NCI-H748 (cell line): ENCODE measurements around the gene UGDH.
"Not testable (repeated sequence)": the region's sequence is repeated elsewhere in the genome, so short reads cannot be mapped to it uniquely, and the experiment has no call there.

ENCODE experiments used
- DNase-seq: peaks from one replicate; lab custom pipeline; 2025; ENCODE audit not compliant: unreplicated experiment; lab: John Stamatoyannopoulos, UW

The UGDH gene

DNA sequence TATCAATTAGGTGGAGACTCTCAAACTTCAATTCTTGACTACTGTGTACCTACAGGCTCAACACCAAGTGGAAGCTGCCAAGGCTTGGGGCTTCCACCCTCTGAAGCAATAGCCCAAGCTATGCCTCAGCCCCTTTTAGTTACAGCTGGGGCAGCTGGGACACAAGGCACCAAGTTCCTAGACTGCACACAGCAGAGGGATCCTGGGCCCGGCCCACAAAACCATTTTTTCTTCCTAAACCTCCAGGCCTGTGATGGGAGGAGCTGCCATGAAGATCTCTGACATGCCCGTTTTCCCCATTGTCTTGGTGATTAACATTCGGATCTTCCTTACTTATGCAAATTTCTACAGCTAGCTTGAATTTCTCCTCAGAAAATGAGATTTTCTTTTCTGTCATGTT, 3.4 kb upstream of the UGDH start:
- no peak for DNase-seq

DNA sequence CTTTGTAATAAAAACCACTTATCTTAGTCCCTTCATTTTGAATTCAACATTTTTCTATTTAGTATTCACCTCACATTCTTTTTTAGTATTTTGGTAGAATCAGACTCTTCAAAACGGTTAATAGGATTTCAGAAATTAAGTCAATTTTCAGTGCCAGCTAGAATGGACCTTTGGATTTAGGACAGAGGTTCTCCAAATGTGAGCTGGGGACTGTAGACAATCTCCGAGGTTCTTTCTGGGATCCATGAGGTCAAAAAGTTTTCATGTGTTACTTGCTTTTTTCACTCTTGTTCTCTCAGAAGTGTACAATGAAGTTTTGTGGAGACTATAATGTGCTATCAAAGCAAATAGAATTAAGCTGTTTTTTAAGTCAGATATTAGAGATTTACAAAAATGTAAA, 2.3 kb upstream of the UGDH start:
- DNase-seq, result no peak

DNA sequence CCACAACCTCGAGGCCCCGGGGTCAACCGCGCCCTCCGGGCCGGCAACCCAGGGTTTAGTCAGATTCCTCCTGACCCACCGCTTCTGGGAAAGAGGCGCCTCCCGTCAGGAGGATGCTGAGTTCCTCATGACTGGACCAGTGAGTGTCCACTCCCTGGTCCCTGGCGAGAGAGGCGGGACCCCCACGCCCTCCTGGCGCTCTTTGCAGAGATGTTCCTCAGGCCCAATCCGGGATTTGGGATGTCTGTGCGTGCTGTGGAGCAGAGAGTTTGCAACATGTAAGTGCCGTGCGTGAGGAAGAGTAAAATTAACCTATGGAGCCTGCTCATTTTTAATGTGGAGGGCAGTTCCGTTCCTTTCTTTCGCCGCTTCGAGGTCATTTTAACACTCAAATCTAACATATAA, 824 bp upstream of the UGDH start:
- no peak for DNase-seq

DNA sequence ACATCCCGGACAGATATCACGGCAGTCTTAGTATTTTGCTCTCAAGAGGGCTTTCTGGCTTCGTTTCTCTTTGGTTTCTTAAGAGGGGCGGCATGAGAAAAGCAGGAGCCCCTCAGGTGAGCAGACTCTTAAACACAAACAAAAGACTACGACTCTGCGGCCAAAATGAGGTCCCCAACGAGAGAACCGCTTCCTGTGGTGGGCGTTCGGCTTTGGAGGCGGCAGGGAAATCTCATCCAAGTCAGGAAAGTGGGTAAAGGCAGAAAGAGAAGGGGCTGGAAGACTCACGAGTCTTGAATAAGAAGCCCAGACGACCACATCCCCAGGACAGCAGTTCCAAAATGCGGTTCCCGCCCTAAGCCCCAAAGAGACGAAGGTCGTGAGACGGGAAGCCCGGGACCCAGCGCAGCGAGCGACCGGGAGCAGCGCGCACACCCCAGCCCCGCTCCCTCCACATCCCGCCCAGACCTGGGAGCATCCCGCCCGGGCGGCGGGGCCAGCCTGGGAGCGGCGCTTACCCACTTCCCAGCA, 409 bp downstream of the UGDH start:
- no peak for DNase-seq

DNA sequence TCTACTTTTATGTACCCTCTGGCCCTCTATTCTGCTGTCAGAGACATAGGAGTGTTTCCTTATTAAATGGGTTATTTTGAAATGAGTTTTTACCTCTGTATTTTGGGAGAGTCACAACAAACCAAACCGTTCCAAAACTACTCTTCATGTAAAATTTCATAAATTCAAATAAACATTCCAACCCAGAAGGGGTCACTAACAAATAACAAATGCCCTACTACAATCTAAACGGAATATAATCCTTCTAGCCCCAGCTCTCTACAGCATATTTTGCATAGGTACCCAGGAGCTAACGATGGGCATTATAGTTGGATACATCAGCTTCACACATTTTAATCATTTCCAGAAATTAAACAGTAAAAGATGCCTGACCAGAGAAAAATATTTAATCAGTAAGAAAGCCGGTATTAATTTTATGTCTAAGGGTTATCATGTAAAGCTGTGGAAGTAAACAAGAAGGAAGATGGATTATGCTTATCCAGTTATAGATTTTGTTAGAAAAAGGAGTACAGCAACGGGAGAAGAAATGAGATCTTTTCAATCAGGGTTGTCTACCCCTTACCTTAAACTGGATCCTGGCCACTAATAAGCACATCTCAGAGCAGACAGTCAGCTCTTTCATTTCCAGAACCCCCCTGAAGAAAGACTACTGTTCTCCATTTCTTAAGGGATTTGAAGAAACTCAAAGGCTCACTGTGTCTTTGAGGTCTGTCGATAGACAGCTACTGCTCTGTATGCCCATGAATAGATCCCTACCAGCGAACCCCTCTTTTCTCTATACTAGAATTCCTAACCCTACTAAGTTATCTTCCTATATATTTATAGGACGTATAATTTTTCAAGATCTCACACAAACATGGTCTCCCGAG, 1.2 kb downstream of the UGDH start:
- DNase-seq, result no peak

DNA sequence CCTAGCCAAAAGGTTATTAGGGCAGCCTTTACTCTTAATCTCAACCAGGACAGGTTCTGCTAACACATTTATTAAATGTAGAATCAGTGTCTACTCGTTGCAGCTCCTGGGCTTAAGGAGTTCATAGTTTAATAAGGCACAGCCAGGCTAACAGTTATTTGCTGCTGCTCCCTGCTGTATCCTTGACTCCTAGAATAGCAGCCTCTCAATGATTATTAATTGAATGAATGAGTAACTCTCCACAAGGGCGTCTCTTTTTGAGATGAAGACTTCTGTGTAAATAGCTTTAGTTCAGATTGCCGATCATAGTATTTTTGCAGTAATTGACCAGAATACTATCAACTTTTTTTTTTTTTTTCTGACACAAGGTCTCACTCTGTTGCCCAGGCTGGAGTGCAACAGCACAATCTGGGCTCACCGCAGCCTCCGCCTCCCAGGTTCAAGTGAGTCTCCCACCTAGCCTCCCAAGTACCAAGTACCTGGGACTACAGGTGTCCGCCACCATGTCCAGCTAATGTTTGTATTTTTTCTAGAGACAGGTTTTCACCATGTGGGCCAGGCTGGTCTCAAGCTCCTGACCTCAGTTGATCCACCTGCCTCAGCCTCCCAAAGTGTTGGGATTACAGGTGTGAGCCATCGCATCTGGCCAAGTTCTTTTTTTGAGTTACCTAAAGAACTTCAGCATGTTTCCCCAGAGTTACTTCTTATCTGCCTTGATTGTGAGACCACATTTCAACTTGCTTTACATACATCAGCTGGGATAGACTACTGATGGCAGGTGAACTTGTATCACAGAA, 2.9 kb downstream of the UGDH start:
- DNase-seq, result no peak

DNA sequence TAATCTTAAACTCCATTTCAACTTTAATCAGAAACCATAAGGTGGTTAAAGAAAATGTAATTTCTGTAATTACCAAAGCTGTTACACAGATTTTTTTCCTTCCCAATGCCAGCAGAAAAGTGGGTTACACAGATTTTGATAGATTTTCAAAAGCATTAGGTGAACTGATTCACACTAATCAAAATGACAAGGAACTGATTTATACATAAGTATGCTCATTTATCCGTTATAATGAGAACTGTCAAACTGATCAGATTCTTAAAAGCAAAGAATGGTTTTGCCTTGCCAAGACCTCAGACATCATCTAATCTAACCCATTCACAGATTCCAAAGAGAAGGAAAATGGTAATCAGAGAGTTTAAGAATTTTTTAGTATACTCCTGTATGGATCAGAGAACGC, 5.2 kb downstream of the UGDH start:
- DNase-seq, result no peak

DNA sequence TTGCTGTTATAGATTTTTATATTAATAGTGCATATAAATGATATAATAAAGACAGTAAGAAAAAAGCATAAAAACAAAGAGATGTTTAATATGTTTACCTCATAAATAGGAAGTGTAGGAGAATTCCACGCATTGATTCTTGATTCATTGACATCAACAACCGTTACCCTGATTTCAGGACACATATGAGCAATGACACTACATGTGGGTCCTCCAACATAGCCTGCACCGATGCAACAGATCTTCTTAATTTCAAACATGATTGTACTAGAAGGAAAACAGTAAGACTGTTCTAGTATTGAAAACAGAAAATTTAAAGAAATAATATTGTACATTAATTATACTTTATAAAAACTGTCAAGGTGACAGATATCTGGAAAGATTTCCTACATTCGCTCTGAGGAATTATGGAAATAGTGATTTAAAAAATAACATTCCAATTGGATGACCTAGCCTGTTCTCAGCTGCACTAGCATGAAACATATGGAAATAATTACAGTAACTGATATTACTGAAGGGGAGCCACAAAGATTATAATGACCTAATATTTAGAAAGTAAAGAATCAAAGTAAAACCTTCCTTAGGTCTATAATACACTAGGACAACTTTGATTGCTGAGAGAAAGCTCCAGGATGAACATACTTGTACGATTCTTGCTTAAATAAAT, 5.9 kb downstream of the UGDH start:
- no peak for DNase-seq

DNA sequence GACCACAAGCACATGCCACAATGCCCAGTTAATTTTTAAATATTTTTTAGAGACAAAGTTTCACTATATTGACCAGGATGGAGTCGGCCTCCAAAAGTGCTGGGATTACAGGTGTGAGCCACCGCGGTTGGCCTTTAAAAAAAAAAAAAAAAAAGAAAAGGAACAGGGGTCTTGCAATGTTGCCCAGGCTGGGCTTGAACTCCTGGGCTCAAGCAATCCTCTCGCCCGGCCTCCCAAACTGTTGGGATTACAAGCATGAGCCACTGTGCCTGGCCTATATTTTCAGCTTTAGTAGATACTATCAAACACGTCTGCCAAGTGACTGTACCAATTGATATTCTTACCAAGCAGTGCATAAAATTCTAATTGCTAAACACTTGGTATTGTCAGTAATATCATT, 8.8 kb downstream of the UGDH start:
- no peak for DNase-seq

DNA sequence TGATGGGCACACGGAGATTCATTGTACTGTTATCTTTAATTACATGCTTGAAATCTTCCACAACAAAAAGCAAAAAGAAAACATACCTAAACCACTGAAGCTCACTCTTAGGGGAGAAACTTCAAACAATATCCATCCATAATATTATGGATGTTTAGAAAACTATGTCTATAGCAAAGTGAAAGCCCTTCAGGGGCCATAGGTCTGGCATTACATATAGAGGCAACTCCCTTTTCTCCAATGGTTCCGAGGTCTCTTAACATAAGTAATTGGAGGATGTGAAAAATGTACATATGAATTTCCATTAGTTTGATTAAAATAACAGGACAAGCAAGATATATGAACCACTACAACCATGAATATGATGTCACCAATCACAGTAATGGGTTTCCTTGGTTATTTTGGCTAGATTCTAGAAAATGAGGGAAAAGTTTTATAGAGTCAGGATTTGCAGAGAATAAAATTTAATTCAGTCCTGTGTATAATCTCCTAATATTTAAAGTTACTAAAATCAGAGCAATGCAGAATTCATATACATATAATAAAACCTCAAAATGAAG, 10.8 kb downstream of the UGDH start:
- DNase-seq, result no peak

DNA sequence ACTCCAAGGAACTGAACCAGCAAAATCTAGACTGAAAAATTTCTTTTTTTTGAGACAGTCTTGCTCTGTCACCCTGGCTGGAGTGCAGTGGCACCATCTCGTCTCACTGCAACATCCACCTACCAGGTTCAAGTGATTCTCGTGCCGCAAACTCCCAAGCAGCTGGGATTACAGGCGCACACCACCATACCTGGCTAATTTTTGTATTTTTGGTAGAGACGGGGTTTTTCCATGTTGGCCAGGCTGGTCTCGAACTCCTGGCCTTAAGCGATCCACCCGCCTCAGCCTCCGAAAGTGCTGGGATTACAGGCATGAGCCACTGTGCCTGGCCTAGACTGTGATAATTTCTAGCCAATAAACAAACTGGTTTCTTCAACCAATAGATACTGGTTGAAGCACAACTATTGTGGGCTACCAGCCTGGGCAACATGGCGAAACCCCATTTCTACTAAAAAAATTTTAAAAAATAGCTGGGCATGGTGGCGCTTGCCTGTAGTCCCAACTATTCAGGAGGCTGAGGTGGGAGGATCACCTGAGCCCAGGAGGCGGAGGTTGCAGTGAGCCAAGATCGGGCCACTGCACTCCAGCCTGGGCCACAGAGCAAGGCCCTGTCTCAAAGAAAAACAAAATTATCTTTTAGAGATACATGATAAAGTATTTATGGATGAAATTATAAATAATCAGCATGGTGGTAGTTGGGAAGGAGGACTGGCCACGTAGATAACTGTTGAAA, 11.4 kb downstream of the UGDH start:
- not testable (repeated sequence) for DNase-seq

DNA sequence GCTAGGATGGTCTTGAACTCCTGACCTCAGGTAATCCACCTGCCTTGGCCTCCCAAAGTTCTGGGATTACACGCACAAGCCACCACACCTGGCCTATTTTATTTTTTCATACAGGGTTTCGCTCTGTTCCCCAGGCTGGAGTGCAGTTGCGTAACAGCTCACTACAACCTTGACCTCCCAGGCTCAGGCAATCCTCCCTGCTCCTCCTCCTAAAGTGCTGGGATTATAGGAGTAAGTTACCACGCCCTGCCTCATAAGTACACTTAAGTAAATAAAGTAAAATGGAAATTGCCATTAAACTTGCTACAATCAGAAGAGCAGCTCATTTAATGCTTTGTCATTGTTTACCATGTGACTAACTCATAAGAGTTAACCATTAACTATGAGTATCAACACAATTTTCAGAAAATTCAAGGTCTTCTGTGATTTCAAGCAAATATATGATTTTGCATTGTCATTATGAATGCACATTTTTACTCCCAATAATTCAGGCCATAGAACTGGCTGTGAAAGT, 12.3 kb downstream of the UGDH start:
- DNase-seq, result peak; percentile 20

DNA sequence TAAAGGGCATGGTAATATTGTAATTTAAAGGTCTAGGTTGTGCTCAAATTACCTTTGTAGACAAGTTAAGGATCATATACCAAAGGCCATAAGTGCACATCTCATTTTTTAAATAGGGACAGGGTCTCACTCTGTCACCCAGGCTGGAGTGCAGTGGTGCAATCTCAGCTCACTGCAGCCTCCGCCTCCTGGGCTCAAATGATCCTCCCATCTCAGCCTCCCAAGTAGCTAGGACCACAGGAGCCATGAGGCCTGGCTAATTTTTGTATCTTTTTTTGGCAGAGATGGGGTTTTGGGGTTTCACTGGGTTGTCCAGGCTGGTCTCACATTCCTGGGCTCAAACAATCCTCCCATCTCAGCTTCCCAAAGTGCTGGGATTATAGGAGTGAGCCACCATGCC, 13.0 kb downstream of the UGDH start:
- not testable (repeated sequence) for DNase-seq

DNA sequence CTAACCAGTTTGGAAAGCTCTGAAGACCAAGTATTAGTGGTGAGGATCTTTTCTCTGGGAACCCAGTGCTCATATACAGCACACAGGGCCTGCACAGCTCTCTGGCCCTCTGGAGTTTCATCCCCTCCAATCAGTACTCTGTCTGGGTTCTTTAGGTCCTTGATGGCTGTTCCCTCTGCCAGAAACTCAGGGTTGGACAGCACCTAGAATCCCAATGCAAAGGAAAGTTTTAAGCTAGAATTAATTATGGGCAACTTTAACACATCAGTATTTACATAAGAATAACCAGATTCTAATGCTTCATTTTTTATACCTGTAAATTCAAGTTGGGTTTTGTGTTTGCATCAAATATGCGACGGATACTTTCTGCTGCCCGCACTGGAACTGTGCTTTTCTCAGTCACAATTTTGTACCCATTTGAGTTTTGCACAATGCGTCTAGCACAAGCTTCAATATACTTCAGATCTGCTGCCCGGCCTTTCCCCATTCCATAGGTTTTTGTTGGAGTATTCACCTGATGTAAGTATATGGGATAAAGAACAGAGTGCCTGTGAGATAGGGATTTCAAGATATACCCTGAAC, 16.8 kb downstream of the UGDH start:
- DNase-seq, result no peak

DNA sequence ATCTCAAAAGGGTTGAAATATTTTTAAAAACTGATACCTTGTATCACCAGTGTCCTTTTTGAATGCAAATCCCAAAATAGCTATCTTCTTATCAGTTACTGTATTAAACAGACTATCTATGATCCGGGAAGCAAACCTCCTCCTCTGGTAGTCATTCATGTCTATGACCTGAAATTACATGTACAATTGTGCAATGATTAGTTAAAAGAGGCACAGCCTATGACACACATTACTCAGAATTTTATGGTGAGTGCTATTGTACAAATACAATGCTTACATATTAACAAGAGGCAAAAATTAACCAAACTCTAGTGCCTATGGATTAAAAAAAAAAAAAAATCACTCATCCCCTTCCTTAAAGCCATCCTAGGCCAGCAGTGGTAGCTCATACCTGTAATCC, 21.7 kb downstream of the UGDH start:
- DNase-seq, result no peak

DNA sequence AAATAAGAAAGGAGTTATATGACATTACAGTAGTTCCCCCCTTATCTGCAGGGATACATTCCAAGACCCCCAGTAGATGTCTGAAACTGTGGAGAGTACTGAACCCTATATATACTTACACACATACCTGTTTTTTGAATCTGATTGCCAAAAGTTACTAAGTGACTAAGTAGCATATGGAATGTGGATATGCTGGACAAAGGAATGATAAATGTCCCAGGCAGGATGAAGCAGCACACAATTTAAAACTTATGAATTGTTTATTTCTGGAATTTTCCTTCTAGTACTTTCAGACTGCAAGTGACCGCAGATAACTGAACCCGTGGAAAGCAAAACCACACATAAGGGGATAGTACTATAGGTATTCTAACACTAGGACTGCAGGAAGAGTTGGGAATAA, 22.7 kb downstream of the UGDH start:
- DNase-seq, result no peak

DNA sequence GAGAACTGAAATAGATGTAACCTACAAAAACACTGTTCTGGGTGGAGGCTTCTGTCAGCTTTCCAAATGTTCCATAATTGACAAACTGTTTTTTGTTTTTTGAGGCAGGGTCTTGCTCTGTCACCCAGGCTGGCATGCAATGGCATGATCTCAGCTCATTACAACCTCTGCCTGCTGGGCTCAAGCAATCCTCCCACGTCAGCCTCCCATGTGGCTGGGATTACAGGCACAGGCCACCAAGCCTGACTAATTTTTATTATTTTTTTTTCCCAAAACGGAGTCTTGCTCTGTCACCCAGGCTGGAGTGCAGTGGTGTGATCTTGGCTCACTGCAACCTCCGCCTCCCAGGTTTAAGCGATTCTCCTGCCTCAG, 24.6 kb downstream of the UGDH start:
- not testable (repeated sequence) for DNase-seq

DNA sequence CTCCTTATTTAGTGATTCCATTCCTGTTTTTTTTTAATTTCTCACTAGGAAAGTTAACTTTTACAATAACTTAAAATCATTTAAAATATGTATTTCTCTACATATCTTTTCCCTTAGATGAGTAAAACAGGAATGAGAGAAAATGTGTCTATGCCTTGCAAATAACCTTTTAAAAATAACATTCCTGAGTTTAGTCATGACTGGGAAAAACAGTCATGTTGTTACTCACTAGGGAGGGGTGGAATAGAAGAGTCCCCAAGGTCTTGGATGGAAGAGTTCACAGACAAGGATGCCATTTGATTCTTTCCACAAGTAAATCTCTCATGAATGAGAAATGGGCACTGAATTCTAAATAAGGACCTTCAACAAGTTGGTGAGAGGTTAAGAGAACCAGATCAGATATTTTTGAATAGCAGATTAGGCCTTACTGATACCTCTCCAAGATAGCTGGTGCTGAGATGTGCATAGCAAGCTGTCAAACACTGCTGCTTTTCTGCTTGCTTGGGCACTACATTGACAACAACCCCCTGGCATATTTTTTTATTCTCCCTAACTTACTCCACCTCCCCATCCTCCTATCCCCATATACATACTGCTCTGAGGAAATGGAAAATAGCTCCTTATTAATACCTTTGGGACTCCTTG, 25.1 kb downstream of the UGDH start:
- no peak for DNase-seq

DNA sequence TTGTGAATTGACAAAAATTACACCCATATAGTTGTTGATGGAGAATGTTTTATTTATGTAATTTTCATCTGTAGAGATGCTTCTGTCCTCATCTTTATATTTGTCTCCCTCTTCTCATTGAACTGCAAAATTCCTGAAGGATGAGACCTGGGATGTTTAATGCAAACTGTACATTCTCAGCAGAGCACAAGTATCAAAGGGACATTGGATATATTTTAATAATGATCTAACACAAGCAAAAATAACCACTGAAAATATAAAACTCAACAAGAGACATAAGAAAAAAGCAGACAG, 28.6 kb downstream of the UGDH start:
- no peak for DNase-seq
